GM12891 (cell line): ENCODE measurements around the gene HKDC1.

Source experiments
- DNase-seq: peaks from one replicate; pipeline ENCODE4 v3.0.0; 2011; ENCODE audit warnings: low spot score; ENCODE audit not compliant: insufficient read length
- FAIRE-seq: peaks from 2 replicates; lab custom pipeline; 2011; peaks lifted over from hg19 to GRCh38; lab: Jason Lieb, UNC
- PAX5 ChIP-seq: IDR thresholded peaks from 2 replicates; pipeline ENCODE4 v1.6.1; 2011; ENCODE audit warnings: low read length, moderate library complexity, mild to moderate bottlenecking; ENCODE audit not compliant: insufficient read depth, severe bottlenecking
- POLR2A ChIP-seq: IDR thresholded peaks from 2 replicates; pipeline ENCODE4 v1.6.1; 2011; ENCODE audit warnings: low read depth, low read length, control low read depth
- POLR2AphosphoS5 ChIP-seq: IDR thresholded peaks from 2 replicates; pipeline ENCODE4 v1.6.1; 2011; ENCODE audit warnings: low read depth, low read length, control low read depth
- POU2F2 ChIP-seq: IDR thresholded peaks from 2 replicates; pipeline ENCODE4 v1.6.1; 2011; ENCODE audit warnings: low read depth, mild to moderate bottlenecking, control low read depth, low read length, moderate library complexity
- SPI1 ChIP-seq: IDR thresholded peaks from 2 replicates; pipeline ENCODE4 v1.6.1; 2011; ENCODE audit warnings: low read depth, low read length, control low read depth
- TAF1 ChIP-seq: IDR thresholded peaks from 2 replicates; pipeline ENCODE4 v1.6.1; 2011; ENCODE audit warnings: low read depth, low read length, control low read depth

Gene HKDC1

DNA sequence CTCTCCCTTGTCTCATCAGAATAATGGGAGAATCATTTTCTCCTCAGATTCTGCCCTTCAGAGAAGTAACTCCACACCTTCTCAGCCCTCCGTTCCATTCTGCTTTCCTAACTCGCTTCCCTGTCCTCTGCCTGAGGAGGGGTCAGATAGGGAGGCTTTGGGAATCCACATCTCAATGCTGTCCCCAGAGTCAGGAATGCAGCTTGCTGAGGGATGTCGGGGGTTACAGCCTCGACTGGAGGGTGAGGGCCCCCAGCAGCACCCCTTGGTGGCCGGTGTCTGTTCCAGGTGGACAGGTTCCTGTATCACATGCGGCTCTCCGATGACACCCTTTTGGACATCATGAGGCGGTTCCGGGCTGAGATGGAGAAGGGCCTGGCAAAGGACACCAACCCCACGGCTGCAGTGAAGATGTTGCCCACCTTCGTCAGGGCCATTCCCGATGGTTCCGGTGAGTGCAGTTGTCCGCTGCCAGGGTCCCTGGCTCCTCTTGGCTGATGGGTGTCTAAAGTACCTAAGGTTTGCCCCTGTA lies 6.9 kb downstream of the HKDC1 start:
- DNase-seq (no peak), FAIRE-seq (no peak)
- TF ChIP-seq POU2F2 (no peak), POLR2A (no peak), SPI1 (no peak), PAX5 (no peak), POLR2AphosphoS5 (no peak), TAF1 (no peak)

DNA sequence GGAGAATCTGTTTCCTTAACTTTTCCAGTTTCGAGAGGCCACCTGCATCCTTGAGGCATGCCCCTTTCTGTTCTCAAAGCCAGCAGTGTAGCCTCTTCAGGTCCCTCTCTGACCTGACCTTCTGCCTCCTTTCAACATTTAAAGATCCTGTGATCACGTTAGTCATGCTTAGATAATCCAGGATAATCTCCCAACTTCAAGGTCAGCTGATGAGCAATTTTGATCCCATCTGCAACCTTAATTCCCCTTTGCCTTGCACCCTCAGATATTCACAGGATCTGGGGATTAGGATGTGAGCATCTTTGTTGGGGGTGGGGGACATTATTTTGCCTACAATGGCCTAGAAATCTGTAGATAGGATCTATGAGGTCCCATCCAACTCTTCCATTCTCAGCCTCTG lies 8.0 kb downstream of the HKDC1 start:
- FAIRE-seq (no peak), DNase-seq (no peak)
- TF ChIP-seq POU2F2 (no peak), PAX5 (no peak), TAF1 (no peak), POLR2A (no peak), POLR2AphosphoS5 (no peak), SPI1 (no peak)

- FAIRE-seq (peak; percentile 13), DNase-seq (no peak)
- TF ChIP-seq PAX5 (no peak), TAF1 (no peak), POU2F2 (no peak), POLR2AphosphoS5 (no peak), SPI1 (no peak), POLR2A (no peak)
Observed at GRCh38 chr10:69229616-69229916, 9.4 kb downstream of the HKDC1 start.

- FAIRE-seq, result no peak
Observed at GRCh38 chr10:69230128-69230527, 10.0 kb downstream of the HKDC1 start.

GRCh38 chr10:69232252-69232651 lies 12.1 kb downstream of the HKDC1 start:
- TF ChIP-seq POLR2AphosphoS5, result no peak
- DNase-seq (no peak), FAIRE-seq (no peak)

More at GRCh38 chr10:69230128-69230527, 10.0 kb downstream of the HKDC1 start:
- no peak for DNase-seq
- no peak for TF ChIP-seq TAF1
- no peak for TF ChIP-seq POLR2AphosphoS5
- TF ChIP-seq SPI1, result no peak
- no peak for TF ChIP-seq POU2F2
- TF ChIP-seq PAX5, result no peak
- TF ChIP-seq POLR2A, result no peak

DNA sequence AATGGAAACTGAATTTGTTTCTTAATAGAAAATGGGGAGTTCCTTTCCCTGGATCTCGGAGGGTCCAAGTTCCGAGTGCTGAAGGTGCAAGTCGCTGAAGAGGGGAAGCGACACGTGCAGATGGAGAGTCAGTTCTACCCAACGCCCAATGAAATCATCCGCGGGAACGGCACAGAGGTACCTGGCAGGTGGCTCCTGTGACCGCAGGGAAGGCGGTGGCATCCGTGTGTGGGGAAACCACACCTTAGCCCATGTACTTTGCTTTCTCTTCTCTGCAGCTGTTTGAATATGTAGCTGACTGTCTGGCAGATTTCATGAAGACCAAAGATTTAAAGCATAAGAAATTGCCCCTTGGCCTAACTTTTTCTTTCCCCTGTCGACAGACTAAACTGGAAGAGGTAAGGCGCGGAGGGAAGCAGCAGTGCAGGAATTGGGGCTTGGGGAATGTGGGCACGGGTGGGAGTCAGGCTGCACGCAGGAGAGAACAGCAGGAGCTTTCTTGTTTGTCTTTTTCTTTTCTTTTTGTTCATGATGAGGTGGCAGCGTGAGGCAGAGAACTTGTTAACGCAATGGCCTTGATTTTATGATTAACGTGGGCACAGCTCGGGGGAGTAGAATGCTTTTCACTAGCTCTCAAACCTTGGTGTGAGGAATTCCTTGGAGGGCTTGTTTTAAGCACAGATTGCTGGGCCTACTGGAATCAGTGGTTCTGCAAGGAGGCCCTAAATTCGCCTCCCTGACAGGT lies 12.8 kb downstream of the HKDC1 start:
- no peak for TF ChIP-seq PAX5
- no peak for TF ChIP-seq POLR2AphosphoS5
- TF ChIP-seq TAF1, result no peak
- no peak for TF ChIP-seq POLR2A
- no peak for TF ChIP-seq POU2F2
- no peak for TF ChIP-seq SPI1
- DNase-seq (no peak), FAIRE-seq (no peak)

- FAIRE-seq, result no peak
- no peak for DNase-seq
- TF ChIP-seq POU2F2 (no peak), TAF1 (no peak), PAX5 (no peak), POLR2A (no peak), SPI1 (no peak), POLR2AphosphoS5 (no peak)
Observed at GRCh38 chr10:69234447-69234846, 14.3 kb downstream of the HKDC1 start.

DNA sequence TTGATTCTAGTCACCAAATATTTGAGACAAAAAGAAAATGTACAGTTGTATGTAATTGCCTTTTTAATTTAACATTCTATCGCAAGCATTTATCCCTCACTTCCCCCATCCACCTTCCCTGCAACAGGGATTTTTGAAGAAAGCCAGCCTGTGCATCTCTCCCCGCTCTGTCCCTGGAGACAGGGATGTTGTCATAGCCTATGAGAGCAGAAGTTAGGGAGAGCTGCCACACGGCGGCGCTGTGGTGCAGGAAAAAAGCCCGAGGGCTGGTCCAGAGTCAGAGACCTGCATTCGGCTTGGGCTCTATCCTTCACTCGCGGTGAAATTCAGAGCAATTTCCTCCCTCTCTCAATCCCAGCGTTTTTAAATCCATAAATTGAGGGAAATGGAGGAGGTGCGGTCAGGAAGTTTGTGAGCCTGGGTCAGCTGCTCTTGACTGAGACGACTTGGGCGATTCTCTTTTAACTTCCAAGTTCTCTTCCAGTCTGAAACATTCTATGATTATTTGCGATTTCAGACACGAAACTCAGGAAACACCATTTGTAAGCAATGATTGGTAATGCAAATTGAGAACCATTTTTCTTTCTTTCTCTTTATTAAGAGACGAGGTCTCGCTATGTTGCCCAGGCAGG lies 17.5 kb downstream of the HKDC1 start:
- FAIRE-seq (peak; percentile 90), DNase-seq (peak; percentile 69)
- TF ChIP-seq POLR2AphosphoS5 (no peak), SPI1 (no peak), POU2F2 (no peak), TAF1 (no peak), POLR2A (no peak), PAX5 (no peak)

- TF ChIP-seq POLR2AphosphoS5, result no peak
- TF ChIP-seq POLR2A, result no peak
- no peak for TF ChIP-seq SPI1
- no peak for TF ChIP-seq POU2F2
- no peak for TF ChIP-seq PAX5
- TF ChIP-seq TAF1, result no peak
- no peak for DNase-seq
- FAIRE-seq, result no peak
Observed at GRCh38 chr10:69239136-69239535, 19.0 kb downstream of the HKDC1 start.

- TF ChIP-seq POU2F2 (no peak), PAX5 (no peak), TAF1 (no peak), POLR2AphosphoS5 (no peak), POLR2A (no peak), SPI1 (no peak)
- no peak for DNase-seq
- no peak for FAIRE-seq
Observed at GRCh38 chr10:69239816-69240434, 19.8 kb downstream of the HKDC1 start.
